ENCODE results near the gene TOP1. TPM values are rescaled to one million over a fixed set of nuclear protein-coding genes. Genes with fewer than 3 reads are reported as not detected.

TOP1 gene
- total and polyA plus RNA-seq, 3 experiments from 2014 or later = 15.0 to 103 (median 98.5) TPM

GRCh38 chr20:41166201-41167117 lies 137.8 kb downstream of the TOP1 start:
- H3K36me3 Mint-ChIP-seq = peaks cover 18 to 97% (median 30%) of the 10 kb centered on the region in 3 donors
- H3K27me3 Mint-ChIP-seq = peaks cover 0 to 1% of the 10 kb centered on the region in 2 donors
- H3K9me3 Mint-ChIP-seq = no peaks in the 10 kb centered on the region
- Histone ChIP-seq H3K4me1 (ENCODE audit: insufficient read depth, low read length) (peaks cover 36% of the 10 kb centered on the region), H3K4me3 (ENCODE audit: low read length) (no peak overlapping the region), H3K27me3 (ENCODE audit: insufficient read depth, low read length, poor library complexity, severe bottlenecking) (no peaks in the 10 kb centered on the region), H3K9me3 (ENCODE audit: low read length) (no peaks in the 10 kb centered on the region), H3K36me3 (ENCODE audit: insufficient read depth, low read length) (peaks cover 92% of the 10 kb centered on the region), H3K27ac (ENCODE audit: low read depth, low read length) (no peak overlapping the region)
- DNase-seq = peak in 1 of 5 donors; percentile 32
- ChIA-PET POLR2A (interaction anchor here (1.6 kb wide), 1 partner anchor 9 kb away, joined by 8 read pairs; no protein-coding TSS in a partner anchor), CTCF (interaction anchor here (0.9 to 4.8 kb wide), 5 partner anchors 9 to 171 kb away, joined by 3 to 23 read pairs (median 3); no protein-coding TSS in a partner anchor)
- H3K27ac Mint-ChIP-seq = peak overlapping the region in 7 of 8 donors; percentile 58 to 97 (median 86)
- H3K4me3 Mint-ChIP-seq = no peak overlapping the region
- peaks cover 43 to 59% (median 55%) of the 10 kb centered on the region in 3 donors for H3K4me1 Mint-ChIP-seq

- peak overlapping the region; percentile 29 to 97 (median 83) for H3K27ac Mint-ChIP-seq
- peaks cover 29% of the 10 kb centered on the region for H3K4me1 ChIP-seq (ENCODE audit: insufficient read depth, low read length)
- ChIA-PET POLR2A (interaction anchor here (1.6 kb wide), 1 partner anchor 10 kb away, joined by 8 read pairs; no protein-coding TSS in a partner anchor), CTCF (interaction anchor here (1.4 to 4.8 kb wide), 3 partner anchors 10 to 171 kb away, joined by 3 to 23 read pairs (median 4); no protein-coding TSS in a partner anchor)
- peaks cover 0 to 1% of the 10 kb centered on the region in 2 donors for H3K27me3 Mint-ChIP-seq
- H3K36me3 Mint-ChIP-seq = peaks cover 15 to 99% (median 35%) of the 10 kb centered on the region in 3 donors
- peaks cover 44 to 59% (median 56%) of the 10 kb centered on the region in 3 donors for H3K4me1 Mint-ChIP-seq
- no peak overlapping the region for H3K4me3 ChIP-seq (ENCODE audit: low read length)
- peak overlapping the region in 2 of 7 donors; percentile 41 to 48 for H3K4me3 Mint-ChIP-seq
- H3K27me3 ChIP-seq (ENCODE audit: insufficient read depth, low read length, poor library complexity, severe bottlenecking) = no peaks in the 10 kb centered on the region
- H3K9me3 Mint-ChIP-seq = no peaks in the 10 kb centered on the region
- no peak overlapping the region for H3K27ac ChIP-seq (ENCODE audit: low read depth, low read length)
- DNase-seq = peak in 1 of 5 donors; percentile 13
- peaks cover 98% of the 10 kb centered on the region for H3K36me3 ChIP-seq (ENCODE audit: insufficient read depth, low read length)
- no peaks in the 10 kb centered on the region for H3K9me3 ChIP-seq (ENCODE audit: low read length)
These were observed 138.5 kb downstream of the TOP1 start for GRCh38 chr20:41167118-41167470.

GRCh38 chr20:41167481-41168253 lies 139.0 kb downstream of the TOP1 start:
- Histone ChIP-seq H3K27me3 (ENCODE audit: insufficient read depth, low read length, poor library complexity, severe bottlenecking) (no peaks in the 10 kb centered on the region), H3K27ac (ENCODE audit: low read depth, low read length) (peak overlapping the region; percentile 36), H3K4me1 (ENCODE audit: insufficient read depth, low read length) (peaks cover 24% of the 10 kb centered on the region), H3K36me3 (ENCODE audit: insufficient read depth, low read length) (peaks cover 98% of the 10 kb centered on the region), H3K9me3 (ENCODE audit: low read length) (no peaks in the 10 kb centered on the region), H3K4me3 (ENCODE audit: low read length) (no peak overlapping the region)
- Mint-ChIP-seq H3K4me3 (peak overlapping the region in 2 of 7 donors; percentile 41 to 87), H3K4me1 (peaks cover 41 to 57% (median 55%) of the 10 kb centered on the region in 3 donors), H3K27ac (peak overlapping the region; percentile 61 to 97 (median 84)), H3K36me3 (peaks cover 15 to 99% (median 35%) of the 10 kb centered on the region in 3 donors), H3K9me3 (no peaks in the 10 kb centered on the region), H3K27me3 (peaks cover 0 to 1% of the 10 kb centered on the region in 2 donors)
- DNase-seq = peak in 1 of 5 donors; percentile 13
- ChIA-PET CTCF (interaction anchor here (1.4 to 4.8 kb wide), 3 partner anchors 10 to 170 kb away, joined by 3 to 23 read pairs (median 4); no protein-coding TSS in a partner anchor), POLR2A (interaction anchor here (1.6 kb wide), 1 partner anchor 11 kb away, joined by 8 read pairs; no protein-coding TSS in a partner anchor)

- DNase-seq = peak in 1 of 5 donors; percentile 30
- POLR2A ChIA-PET = interaction anchor here (1.6 kb wide), 1 partner anchor 11 kb away, joined by 8 read pairs; no protein-coding TSS in a partner anchor
- Histone ChIP-seq H3K36me3 (ENCODE audit: insufficient read depth, low read length) (peaks cover 97% of the 10 kb centered on the region), H3K4me3 (ENCODE audit: low read length) (no peak overlapping the region), H3K27ac (ENCODE audit: low read depth, low read length) (no peak overlapping the region), H3K4me1 (ENCODE audit: insufficient read depth, low read length) (peaks cover 15% of the 10 kb centered on the region), H3K9me3 (ENCODE audit: low read length) (no peaks in the 10 kb centered on the region), H3K27me3 (ENCODE audit: insufficient read depth, low read length, poor library complexity, severe bottlenecking) (no peaks in the 10 kb centered on the region)
- CTCF ChIA-PET = interaction anchor here (1.0 to 4.8 kb wide), 5 partner anchors 11 to 169 kb away, joined by 3 to 23 read pairs (median 4); no protein-coding TSS in a partner anchor
- Mint-ChIP-seq H3K36me3 (peaks cover 15 to 99% (median 34%) of the 10 kb centered on the region in 3 donors), H3K27me3 (peaks cover 0 to 1% of the 10 kb centered on the region in 2 donors), H3K4me3 (peak overlapping the region in 1 of 7 donors; percentile 87), H3K4me1 (peaks cover 42 to 63% (median 54%) of the 10 kb centered on the region in 3 donors), H3K27ac (peak overlapping the region in 7 of 8 donors; percentile 47 to 98 (median 87)), H3K9me3 (no peaks in the 10 kb centered on the region)
These were observed 139.9 kb downstream of the TOP1 start for GRCh38 chr20:41168281-41169161.

- ChIA-PET POLR2A (interaction anchor here (1.2 kb wide), 1 partner anchor 34 kb away, joined by 3 read pairs; no protein-coding TSS in a partner anchor), CTCF (interaction anchor here (1.0 to 4.8 kb wide), 3 partner anchors 12 to 35 kb away, joined by 3 to 23 read pairs (median 10); no protein-coding TSS in a partner anchor)
These were observed 140.6 kb downstream of the TOP1 start for GRCh38 chr20:41169162-41169690.

GRCh38 chr20:41169791-41170351 lies 141.2 kb downstream of the TOP1 start:
- peak in 1 of 5 donors; percentile 29 for DNase-seq
- no peaks in the 10 kb centered on the region for H3K9me3 ChIP-seq (ENCODE audit: low read length)
- no peak overlapping the region for H3K27ac ChIP-seq (ENCODE audit: low read depth, low read length)
- H3K4me1 Mint-ChIP-seq = peaks cover 39 to 52% (median 46%) of the 10 kb centered on the region in 3 donors
- no peaks in the 10 kb centered on the region for H3K9me3 Mint-ChIP-seq
- H3K4me3 Mint-ChIP-seq = no peak overlapping the region
- CTCF ChIA-PET = interaction anchor here (2.3 to 4.8 kb wide), 2 partner anchors 12 to 35 kb away, joined by 10 to 23 read pairs; no protein-coding TSS in a partner anchor
- H3K27me3 Mint-ChIP-seq = no peaks in the 10 kb centered on the region
- no peaks in the 10 kb centered on the region for H3K27me3 ChIP-seq (ENCODE audit: insufficient read depth, low read length, poor library complexity, severe bottlenecking)
- H3K36me3 ChIP-seq (ENCODE audit: insufficient read depth, low read length) = peaks cover 97% of the 10 kb centered on the region
- POLR2A ChIA-PET = interaction anchor here (1.2 kb wide), 1 partner anchor 34 kb away, joined by 3 read pairs; no protein-coding TSS in a partner anchor
- peaks cover 9 to 99% (median 28%) of the 10 kb centered on the region in 3 donors for H3K36me3 Mint-ChIP-seq
- peak overlapping the region in 6 of 8 donors; percentile 39 to 70 (median 53) for H3K27ac Mint-ChIP-seq
- no peak overlapping the region for H3K4me3 ChIP-seq (ENCODE audit: low read length)
- H3K4me1 ChIP-seq (ENCODE audit: insufficient read depth, low read length) = peaks cover 14% of the 10 kb centered on the region

More at GRCh38 chr20:41169162-41169690, 140.6 kb downstream of the TOP1 start:
- Histone ChIP-seq H3K9me3 (ENCODE audit: low read length) (no peaks in the 10 kb centered on the region), H3K27me3 (ENCODE audit: insufficient read depth, low read length, poor library complexity, severe bottlenecking) (no peaks in the 10 kb centered on the region), H3K36me3 (ENCODE audit: insufficient read depth, low read length) (peaks cover 97% of the 10 kb centered on the region), H3K4me3 (ENCODE audit: low read length) (no peak overlapping the region), H3K27ac (ENCODE audit: low read depth, low read length) (no peak overlapping the region), H3K4me1 (ENCODE audit: insufficient read depth, low read length) (peaks cover 14% of the 10 kb centered on the region)
- peaks cover 37 to 56% (median 47%) of the 10 kb centered on the region in 3 donors for H3K4me1 Mint-ChIP-seq
- peak in 1 of 5 donors; percentile 35 for DNase-seq
- peaks cover 0 to 1% of the 10 kb centered on the region in 2 donors for H3K27me3 Mint-ChIP-seq
- no peak overlapping the region for H3K4me3 Mint-ChIP-seq
- peaks cover 13 to 99% (median 30%) of the 10 kb centered on the region in 3 donors for H3K36me3 Mint-ChIP-seq
- no peaks in the 10 kb centered on the region for H3K9me3 Mint-ChIP-seq
- H3K27ac Mint-ChIP-seq = peak overlapping the region in 7 of 8 donors; percentile 26 to 97 (median 63)

Measured in CD8-positive, alpha-beta memory T cell (primary cell).